GM21367 (cell line): ENCODE data around the gene ALKBH7.
A peak's percentile ranks its signal among the peaks of the same experiment; 100 is the strongest.

ENCODE experiments used
- ATAC-seq: cut with Tn5 transposase; IDR thresholded peaks from one replicate; pipeline ENCODE4 v1.9.1; 2021; ENCODE audit not compliant: unreplicated experiment

ALKBH7 gene

DNA sequence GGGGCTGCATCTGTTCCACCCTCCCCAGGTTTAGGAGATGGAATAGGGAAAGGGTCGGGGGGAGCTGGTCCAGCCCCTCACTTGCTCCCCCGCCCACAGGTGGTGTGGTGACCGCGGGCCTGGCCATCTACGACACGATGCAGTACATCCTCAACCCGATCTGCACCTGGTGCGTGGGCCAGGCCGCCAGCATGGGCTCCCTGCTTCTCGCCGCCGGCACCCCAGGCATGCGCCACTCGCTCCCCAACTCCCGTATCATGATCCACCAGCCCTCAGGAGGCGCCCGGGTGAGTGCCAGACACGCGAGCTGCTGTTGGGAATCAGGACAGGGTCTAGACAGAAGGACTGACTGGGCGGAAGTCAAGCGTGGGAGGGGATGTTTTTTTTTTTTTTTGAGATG is 8.2 kb upstream of the ALKBH7 start:
- ATAC-seq: no peak

DNA sequence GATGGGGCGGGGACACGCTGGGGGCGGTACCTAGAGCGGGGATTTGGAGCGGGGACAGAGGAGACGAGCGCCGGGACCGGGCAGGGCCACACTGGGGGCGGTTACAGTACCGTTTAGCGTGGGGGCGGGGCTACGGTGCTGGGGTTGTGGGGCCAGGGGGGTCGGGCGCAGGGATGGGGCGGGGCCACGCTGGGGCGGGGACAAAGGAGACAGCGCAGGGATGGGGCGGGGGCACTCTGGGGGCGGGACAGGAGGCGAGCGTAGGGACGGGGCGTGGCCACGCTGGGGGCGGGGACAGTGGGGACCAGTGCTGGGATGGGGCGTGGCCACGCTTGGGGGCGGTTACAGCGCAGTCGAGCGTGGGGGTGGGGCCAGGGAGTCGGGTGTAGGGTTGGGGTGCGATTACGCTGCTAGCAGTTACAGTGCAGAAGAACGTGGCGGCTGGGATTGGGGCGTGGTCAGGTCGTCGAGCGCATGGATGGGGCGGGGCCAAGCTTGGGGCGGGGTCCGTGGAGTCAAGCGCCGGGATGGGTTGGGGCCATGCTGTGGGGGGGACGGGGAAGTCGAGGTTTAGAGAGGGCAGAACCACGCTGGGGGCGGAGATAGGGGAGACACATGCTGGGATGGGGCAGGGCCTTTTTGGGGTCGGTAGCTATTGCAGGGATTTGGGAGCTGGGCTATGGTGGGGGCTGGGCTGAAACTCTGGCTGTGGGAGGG is 660 bp downstream of the ALKBH7 start:
- ATAC-seq: peak; percentile 42

DNA sequence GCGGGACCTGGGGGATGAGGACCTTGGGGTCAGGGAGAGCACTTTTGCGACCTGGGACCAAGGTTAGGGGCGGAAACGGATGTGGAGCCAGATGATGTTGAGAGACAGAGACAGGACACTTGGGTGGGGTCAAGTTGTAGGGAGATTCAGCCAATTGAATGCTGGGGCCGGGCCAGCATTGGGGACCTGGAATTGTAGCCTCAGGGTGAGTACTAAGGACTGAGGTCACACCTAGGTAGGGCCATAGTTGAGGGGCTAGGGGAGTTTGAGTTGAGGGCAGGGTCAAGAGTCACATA is 1.2 kb downstream of the ALKBH7 start:
- ATAC-seq: no peak

DNA sequence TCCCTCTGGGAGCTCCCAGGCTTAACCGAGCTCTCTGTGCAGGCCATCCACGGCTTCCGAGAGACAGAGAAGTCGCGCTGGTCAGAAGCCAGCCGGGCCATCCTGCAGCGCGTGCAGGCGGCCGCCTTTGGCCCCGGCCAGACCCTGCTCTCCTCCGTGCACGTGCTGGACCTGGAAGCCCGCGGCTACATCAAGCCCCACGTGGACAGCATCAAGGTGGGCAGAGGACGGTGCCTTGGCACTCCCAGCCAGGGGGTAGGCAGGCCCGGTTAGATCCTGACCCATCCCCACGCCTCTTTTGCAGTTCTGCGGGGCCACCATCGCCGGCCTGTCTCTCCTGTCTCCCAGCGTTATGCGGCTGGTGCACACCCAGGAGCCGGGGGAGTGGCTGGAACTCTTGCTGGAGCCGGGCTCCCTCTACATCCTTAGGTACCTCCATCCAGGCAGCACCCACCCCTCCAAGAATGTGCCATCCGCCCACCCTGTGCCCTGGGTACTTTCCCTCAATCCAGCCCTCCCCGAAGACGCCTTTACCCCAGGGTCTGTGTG is 1.6 kb downstream of the ALKBH7 start:
- ATAC-seq: no peak

DNA sequence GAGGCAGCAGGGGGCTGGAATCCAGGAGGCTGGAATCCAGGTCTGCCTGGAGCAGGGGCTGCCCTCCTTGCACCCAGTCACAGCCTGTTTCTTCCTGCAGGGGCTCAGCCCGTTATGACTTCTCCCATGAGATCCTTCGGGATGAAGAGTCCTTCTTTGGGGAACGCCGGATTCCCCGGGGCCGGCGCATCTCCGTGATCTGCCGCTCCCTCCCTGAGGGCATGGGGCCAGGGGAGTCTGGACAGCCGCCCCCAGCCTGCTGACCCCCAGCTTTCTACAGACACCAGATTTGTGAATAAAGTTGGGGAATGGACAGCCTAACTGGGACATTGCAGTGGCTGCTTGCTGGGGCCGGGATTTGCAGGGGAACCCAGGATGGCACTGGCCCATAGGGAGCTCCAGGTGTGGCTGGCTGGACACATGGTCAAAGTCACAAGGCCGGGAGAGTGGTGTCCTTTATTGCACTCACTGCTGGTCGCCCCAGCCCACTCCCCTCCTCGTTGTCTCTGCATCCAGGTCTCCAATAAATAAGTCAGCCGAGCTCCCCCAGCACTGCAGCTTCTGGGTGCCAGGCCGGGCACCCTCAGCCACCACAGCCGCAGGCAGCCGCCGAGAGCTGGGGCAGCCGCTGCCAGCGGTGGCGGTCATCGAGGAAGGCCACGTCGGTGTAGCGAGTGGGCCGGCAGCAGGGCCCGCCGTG is 2.3 kb downstream of the ALKBH7 start:
- no peak for ATAC-seq

DNA sequence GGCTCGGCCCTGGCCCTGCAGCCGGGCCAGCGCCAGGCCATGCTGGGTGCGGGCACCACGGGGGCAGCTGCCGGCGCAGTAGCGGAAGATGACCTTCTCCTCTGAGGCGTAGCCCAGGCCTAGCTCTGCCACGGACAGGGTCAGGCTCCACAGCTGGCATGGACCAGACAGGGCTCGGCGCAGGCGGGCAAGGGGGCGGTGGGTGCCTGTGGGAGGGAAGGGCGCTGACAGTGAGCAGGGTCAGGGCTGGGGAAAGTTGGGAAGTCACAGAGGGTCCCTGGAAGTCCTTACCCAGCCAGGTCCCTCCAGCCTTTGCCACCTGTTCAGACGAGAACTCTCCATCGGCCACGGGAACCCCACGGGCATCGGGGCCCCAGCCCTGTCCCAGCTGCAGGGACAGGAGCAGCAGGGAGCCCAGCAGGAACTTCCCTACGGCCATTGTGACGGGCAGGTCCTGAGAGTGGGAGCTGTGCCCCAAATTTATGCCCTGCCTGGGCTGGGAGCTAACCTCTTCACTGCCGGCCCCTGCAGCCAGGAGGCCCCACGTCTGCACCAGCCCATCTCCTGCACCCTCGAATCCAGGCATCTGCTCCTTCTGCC is 2.9 kb downstream of the ALKBH7 start, which contains the start of gene PSPN:
TSS of gene PSPN (minus strand) at position 523 of the 600 bp plus-strand sequence. CDS start at position 439, 84 bp downstream.
- no peak for ATAC-seq

DNA sequence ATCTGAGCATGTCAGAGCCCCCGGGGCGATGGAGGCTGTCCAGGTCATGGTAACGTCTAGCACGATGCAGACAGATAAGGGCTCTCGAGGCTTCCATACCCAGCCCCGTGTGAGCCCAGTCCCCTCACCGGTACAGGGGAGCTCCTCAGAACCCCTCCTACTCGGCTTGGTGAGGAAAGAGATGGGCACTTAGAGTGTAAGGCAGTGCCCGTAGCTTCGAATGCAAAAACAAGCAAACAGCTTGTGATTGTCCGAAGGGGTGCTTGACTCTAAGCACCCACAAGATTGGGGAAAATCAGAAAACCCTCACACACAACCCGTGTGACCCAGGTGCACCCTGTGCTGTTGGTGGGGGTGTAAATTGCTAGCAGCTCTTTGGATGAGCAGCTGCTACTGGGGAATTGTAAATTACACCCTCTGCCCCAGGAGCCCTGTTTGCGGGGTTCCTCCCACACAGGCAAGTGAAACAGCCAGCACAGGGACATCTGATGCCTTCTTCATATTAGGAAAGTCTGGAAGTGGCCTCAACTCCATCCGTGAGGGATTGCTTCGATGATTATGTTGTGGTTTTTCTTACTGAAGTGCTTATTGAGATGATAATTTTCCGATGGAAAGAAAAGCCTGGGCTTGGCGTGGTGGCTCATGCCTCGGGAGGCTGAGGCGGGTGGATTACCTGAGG is 4.1 kb downstream of the ALKBH7 start:
- ATAC-seq: no peak

DNA sequence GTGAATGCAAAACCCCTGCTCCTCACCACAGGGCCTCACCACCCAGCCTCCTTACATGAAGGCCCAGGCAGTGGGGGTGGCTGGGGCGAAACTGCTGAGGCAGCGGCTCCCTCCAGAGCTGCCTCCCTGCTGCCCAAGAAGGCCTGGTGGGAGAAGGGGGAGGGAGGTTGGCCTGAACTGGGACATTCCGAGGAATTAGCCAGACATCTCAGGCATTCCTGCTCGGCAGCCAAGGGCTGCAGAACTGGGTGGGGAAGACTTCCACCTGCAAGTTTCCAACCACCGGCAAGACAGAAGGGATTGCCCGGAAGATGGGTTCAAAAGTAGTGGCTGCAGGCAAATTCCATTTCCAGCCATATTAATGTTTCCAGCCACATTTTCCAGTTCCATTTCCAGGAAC is 5.4 kb downstream of the ALKBH7 start:
- no peak for ATAC-seq

DNA sequence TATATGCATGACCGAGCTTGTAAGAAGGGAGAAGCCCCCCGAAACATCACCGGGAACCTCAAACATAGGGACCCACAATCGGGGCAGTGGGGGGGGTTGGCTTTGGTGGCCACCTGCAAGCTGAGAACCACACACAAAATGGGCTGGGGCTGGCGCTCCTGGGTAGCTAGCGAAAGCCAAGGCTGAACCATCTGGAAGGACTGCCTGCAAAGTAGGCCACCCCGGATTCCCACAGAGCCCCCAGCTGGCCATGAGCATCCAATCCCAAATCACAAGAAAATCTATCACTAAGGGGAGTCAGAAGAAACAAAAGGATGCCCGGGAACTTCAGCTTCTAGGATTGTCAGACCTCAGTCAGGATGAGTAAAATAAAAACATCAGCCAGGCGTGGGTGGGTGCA is 5.9 kb downstream of the ALKBH7 start:
- ATAC-seq: no peak

DNA sequence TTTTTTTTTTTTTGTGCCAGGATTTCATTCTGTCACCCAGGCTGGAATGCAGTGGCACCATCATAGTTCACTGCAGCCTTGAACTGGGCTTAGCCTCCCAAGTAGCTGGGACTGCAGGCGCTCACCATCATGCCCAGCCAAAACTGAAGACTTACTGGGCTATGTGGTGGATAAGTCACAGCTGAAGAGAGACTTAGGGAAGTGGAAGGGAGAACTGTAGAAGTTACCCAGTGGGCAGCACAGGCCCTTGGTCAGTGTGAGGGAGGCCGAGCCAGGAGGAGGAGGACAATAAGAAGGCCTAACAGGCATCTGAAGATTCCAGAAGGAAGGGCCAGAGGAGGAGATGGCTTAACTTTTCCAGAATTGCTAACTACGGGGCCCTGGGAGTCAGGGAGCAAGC is 7.2 kb downstream of the ALKBH7 start:
- no peak for ATAC-seq

DNA sequence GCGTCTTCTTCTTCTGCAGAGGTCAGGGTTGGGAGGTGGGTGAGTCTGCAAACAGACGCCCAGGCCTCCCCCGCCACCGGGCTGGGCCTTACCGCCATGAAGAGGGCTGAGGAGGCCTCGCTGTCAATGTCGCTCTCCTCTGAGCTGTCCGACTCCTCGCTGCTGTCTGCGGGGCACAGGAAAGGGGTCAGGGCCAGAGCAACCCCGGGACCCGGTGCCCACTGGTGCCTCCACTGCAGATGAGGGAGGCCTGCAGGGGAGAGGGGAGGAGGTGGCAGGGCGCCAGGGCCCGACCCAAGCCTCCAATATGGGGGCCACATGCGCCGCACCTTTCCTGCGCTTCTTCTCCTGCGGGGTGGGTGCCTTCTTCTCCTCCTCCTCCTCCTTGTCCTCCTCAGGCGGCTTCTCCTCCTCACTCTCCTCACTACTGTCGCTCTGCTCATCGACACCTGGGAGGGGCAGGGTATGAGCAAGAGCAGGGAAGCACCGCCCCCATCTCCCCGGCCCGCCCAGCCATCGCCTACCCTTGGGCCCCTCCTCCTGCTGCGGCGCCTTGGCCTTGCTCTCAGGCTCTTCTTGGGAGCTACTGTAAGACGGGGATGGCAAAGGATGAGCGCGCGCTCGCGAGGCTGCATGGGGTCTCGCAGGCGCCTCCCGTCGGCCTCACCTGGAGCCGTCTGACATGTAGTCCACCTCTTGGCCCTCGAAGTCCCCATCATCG is 8.6 kb downstream of the ALKBH7 start:
- ATAC-seq: no peak

DNA sequence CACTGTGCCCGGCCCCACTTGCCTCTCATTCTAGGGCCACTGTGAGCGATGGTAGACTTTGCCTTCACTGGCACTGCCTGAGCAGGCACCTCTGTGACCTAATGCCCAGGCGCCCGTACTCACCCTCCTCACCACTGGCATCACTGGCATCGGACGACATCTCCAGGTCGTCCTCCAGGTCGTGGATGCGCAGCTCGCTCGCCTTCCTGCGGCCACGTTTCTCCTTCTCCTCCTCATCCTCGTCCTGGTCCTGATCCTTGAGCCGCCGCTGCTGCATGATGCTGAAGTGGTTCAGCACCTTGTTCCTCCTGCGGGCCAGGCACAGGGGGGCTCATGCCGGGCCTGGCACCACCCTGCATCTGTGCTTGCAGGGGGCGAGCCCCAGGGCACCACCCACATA is 10.6 kb downstream of the ALKBH7 start:
- ATAC-seq: no peak

DNA sequence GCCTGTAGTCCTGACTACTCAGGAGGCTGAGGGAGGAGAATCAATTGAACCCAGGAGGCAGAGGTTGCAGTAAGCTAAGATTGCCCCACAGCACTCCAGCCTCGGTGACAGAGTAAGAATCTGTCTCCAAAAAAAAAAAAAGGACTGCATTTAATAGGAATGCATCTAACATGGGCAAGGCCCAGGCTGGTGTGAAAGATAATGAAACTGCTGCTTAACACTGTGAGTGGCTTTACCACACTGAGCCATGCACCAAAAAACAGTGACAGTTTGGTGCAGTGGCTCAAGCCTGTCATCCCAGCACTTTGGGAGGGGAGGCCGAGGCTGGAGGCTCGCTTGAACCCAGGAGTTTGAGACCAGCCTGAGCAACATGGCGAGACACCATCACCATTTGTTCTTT is 11.8 kb downstream of the ALKBH7 start:
- no peak for ATAC-seq

DNA sequence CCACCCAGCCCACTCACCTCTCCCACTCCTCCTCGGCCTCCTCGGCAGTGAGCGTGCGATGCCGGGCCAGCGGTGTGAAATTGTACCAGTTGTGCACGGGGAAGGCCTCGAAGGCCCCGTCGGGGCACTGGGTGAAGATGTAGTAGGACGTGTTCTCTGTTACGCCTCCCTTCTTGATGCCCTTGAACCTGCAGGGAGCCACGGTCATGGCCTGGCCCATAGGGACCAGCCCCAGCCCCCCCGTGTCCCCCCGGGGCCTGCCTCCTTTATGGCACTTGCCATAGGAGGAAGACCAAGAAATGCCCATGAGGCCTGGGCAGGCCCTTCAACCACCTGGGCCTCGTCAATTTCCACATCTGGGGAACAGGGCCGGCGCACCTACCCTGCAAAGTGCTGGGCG is 14.8 kb downstream of the ALKBH7 start:
- ATAC-seq: no peak

DNA sequence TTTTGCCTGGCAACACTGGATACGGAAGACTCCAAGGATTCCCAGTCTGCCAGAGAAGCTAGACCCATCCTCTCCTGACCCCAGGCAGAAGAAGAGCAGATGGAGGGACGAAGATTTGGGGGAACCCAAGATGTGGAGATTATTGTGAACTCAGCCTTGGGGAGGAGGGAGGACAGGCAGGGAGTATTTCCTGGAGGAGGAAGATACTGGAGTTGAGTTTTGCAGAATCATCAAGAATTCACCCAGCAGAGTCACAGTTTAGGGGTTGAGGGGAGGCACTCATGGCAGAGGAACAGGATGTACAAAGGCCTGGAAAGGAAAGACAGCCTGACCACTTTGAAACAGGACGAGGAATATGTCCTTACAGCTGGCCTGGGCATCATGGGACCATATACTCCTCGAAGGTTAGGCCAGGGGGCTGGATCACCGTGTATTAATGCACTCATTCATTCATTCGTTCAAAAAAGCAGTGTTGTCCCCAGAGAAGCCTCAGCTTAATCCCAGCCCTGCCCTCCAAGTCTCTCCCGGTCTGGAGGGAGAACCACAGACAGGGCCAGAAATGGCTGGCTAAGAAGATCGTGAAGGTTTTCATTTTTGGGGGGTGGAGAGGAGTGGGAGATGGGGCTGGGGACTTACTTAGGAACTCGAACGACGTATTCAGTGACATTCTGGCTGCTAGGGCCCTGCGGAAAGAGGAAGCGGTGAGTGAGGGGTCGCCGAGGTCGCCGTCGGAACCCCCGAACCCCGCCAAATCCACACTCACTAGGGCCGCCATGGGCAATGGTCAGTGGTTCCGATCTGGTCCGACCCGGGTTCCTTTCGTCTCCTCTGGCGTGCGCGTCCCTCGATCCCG is 19.9 kb downstream of the ALKBH7 start:
- ATAC-seq: no peak

DNA sequence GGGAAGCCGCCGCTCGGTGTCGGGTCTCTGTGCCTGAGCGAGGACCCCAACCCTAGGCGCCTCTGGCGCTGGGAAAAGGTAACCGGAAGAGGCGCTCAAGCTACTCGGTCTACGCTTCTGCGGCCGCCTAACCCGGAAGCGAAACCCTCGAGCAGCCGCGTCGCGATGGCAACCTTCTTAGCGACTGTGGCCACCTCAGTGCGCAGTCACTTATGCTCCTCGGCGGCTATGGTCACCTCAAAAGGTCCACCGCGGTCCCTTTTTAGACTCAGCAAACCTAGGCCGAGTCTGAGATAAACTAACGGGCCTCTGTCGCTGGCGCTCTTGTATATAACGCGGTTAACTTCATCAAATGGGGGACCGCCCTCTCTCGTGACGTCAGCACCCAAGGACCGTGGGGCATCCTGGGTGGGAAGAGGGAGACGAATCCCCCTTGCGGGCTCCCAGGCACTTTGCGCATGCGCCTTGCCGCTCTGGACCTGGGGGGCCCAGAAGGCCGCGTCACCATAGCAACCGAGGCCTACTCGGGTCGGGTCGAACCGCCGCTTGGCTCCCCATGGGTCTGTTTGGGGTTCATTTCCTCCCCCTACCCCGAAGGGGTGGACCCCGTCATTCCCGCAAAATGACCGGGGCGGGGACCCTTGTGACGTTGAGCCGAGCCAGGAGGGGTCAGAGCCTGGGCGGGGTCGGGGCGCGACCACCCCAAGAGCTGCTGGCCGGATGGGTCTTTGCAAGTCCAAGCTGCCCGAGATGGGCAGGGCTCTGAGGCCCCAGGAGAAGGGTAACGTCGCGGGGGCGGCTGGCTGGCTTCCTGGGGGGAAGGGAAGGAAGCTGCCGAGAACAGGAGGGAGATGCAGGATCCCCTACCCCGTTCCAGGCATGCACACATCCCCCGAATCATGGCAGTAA is 20.7 kb downstream of the ALKBH7 start, which contains the start of gene GTF2F1:
TSS of gene GTF2F1 (minus strand) at position 91 of the 909 bp plus-strand sequence. CDS start 169 bp downstream, outside the sequence.
- peak; percentile 54 for ATAC-seq

DNA sequence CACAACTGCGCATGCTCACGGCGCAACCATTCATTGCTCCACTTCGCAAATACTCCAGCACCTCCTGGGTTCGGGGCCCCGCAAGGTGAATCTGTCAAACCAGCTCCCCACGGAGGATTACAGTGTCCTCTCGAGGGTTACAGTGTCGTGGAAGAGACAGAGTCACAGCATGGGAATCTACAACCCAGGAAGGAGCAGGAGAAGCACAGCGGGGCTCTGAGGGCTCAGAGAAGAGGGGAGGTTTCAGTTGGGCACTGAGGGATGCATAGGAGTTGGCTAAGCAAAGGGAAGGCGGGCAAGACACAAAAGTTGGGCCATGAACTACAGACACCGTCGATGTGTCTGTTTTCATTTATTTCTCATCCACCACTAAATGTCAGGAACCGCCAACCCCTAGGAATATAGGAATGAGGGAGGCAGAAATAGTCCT is 21.4 kb downstream of the ALKBH7 start:
- no peak for ATAC-seq

DNA sequence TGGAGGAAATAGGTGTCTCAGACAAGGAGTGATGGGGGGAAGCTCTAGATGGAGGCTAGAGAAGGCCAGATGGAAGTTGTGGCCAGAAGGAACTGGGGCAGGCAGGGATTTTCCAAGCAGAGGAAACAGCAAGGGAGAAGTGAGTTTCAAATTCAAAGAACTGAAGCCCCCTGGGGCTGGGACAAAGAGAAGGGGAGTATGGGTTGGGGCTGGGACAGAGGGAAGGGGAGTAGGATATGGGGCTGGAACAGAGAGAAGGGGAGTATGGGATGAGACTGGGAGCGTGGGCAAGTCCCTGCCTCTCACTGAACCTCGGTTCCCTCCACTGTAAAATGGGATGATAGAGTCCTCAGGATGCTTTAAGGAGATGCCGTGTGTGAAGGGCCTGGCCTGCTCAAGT is 22.2 kb downstream of the ALKBH7 start:
- no peak for ATAC-seq

DNA sequence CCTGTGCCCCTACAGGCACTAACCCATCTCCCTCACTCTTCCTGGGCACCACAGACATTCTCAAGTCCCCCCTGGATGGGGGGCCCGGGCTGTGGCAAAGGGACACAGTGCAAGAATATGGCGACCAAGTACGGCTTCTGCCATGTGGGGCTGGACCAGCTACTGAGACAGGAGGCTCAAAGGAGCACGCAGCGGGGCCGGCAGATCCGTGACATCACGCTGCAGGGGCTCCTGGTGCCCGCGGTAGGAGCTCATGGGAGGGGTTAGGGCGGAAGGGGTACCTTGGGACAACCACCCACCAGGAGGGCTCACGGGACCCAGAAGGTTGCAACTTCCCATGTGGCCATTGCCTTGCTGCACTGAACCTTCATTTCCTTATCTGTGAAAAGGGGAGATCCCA is 23.7 kb downstream of the ALKBH7 start:
- ATAC-seq: no peak
